PC-9 (cell line): ENCODE data around the gene TRIM40. TPM values are rescaled to one million over a fixed set of nuclear protein-coding genes. Genes with fewer than 3 reads are reported as not detected.

Experiments
- BruUV-seq: library from RNA; stranded (reverse); fragments of 400-500 nt; replicated peaks from 2 replicates; lab custom pipeline; 2021; lab: Mats Ljungman, UMichigan
- CTCF ChIA-PET: fragments of 300-600 bp; sonication (Branson Sonifier 250); formaldehyde crosslinking; loops from one replicate; lab custom pipeline; 2022; ENCODE audit warnings: antibody characterized with exemption; lab: Charles Lee
- POLR2A ChIA-PET: fragments of 300-600 bp; sonication (Branson Sonifier 250); formaldehyde crosslinking; loops from one replicate; lab custom pipeline; 2022; ENCODE audit warnings: antibody characterized with exemption; ENCODE audit not compliant: unreplicated experiment; lab: Charles Lee
- DNase-seq, 2 experiments: peaks; one replicate each; pipeline versions ENCODE4 v3.0.0 to v3.0.0-alpha.2; 2015 to 2022; ENCODE audit warnings: mixed read lengths in 1 of 2
- H2AFZ ChIP-seq: fragments of 200-600 bp; sonication (generic); 2 replicates; pipeline ENCODE4 v1.8.1; 2017; ENCODE audit warnings: antibody characterized with exemption
- H3F3A ChIP-seq: fragments of 200-600 bp; sonication (generic); 2 replicates; pipeline ENCODE4 v1.8.1; 2017; ENCODE audit warnings: antibody characterized with exemption, mild to moderate bottlenecking, low read depth; ENCODE audit not compliant: insufficient read depth
- H3K27ac ChIP-seq: fragments of 200-600 bp; sonication (generic); 2 replicates; pipeline ENCODE4 v1.6.1; 2016; ENCODE audit warnings: mixed run types
- H3K27me3 ChIP-seq: fragments of 200-600 bp; sonication (generic); 2 replicates; pipeline ENCODE4 v1.6.1; 2016; ENCODE audit warnings: low read depth, mixed run types; ENCODE audit not compliant: insufficient read depth
- H3K36me3 ChIP-seq: fragments of 200-600 bp; sonication (generic); 2 replicates; pipeline ENCODE4 v1.6.1; 2016; ENCODE audit warnings: low read depth, mixed run types
- H3K4me1 ChIP-seq: fragments of 200-600 bp; sonication (generic); replicated peaks from 2 replicates; pipeline ENCODE4 v1.6.1; 2016; ENCODE audit warnings: mixed run types; ENCODE audit not compliant: insufficient read depth
- H3K4me2 ChIP-seq: fragments of 200-600 bp; sonication (generic); 2 replicates; pipeline ENCODE4 v1.6.1; 2017; ENCODE audit warnings: mixed run types
- H3K4me3 ChIP-seq: fragments of 200-600 bp; sonication (generic); 2 replicates; pipeline ENCODE4 v1.6.1; 2016; ENCODE audit warnings: mixed run types
- H3K79me2 ChIP-seq: fragments of 200-600 bp; sonication (generic); 2 replicates; pipeline ENCODE4 v1.6.1; 2017; ENCODE audit warnings: low read depth, mixed run types
- H3K9me2 ChIP-seq: fragments of 200-600 bp; sonication (generic); 2 replicates; pipeline ENCODE4 v1.8.1; 2017; ENCODE audit warnings: mild to moderate bottlenecking; ENCODE audit not compliant: insufficient read depth
- H3K9me3 ChIP-seq: fragments of 200-600 bp; sonication (generic); 2 replicates; pipeline ENCODE4 v1.8.1; 2016; ENCODE audit warnings: low read depth; ENCODE audit not compliant: insufficient read depth
- H4K20me1 ChIP-seq: fragments of 200-600 bp; sonication (generic); 2 replicates; pipeline ENCODE4 v1.8.1; 2017; ENCODE audit not compliant: insufficient read depth
- EZH2 ChIP-seq: fragments of 200-600 bp; sonication (generic); IDR thresholded peaks from 2 replicates; pipeline ENCODE4 v1.8.0; 2017; ENCODE audit warnings: antibody characterized with exemption, low read depth
- intact Hi-C: fragments of 100-400 bp; cut with micrococcal nuclease; formaldehyde crosslinking; loops from one replicate; pipeline ENCODE4 v1.10.0; 2022; ENCODE audit not compliant: unreplicated experiment
- total RNA-seq: library from RNA; stranded (reverse); gene quantifications from 2 replicates; pipeline ENCODE4 v1.2.3, GENCODE V29; 2021
- TF ChIP-seq, protein P1 (sequence below): fragments of 200-600 bp; sonication (generic); conservative IDR thresholded peaks from 2 replicates; pipeline ENCODE4 v1.6.1; 2017; ENCODE audit warnings: mixed run types, antibody characterized with exemption, mild to moderate bottlenecking, moderate library complexity

TRIM40 gene
- total RNA-seq, 1 experiment from 2014 or later = not detected

GRCh38 chr6:30147096-30147495 lies 11.2 kb downstream of the TRIM40 start:
- POLR2A ChIA-PET = no interaction called here

GRCh38 chr6:30149234-30149633 lies 13.3 kb downstream of the TRIM40 start:
- H3K36me3 ChIP-seq = no peaks in the 10 kb centered on the region
- no TSS peak for BruUV-seq
- TF ChIP-seq, protein P1, sequence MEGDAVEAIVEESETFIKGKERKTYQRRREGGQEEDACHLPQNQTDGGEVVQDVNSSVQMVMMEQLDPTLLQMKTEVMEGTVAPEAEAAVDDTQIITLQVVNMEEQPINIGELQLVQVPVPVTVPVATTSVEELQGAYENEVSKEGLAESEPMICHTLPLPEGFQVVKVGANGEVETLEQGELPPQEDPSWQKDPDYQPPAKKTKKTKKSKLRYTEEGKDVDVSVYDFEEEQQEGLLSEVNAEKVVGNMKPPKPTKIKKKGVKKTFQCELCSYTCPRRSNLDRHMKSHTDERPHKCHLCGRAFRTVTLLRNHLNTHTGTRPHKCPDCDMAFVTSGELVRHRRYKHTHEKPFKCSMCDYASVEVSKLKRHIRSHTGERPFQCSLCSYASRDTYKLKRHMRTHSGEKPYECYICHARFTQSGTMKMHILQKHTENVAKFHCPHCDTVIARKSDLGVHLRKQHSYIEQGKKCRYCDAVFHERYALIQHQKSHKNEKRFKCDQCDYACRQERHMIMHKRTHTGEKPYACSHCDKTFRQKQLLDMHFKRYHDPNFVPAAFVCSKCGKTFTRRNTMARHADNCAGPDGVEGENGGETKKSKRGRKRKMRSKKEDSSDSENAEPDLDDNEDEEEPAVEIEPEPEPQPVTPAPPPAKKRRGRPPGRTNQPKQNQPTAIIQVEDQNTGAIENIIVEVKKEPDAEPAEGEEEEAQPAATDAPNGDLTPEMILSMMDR = no peak
- TF ChIP-seq EZH2 = no peak
- CTCF ChIA-PET = no interaction called here
- no peak overlapping the region for H3K27ac ChIP-seq
- no peaks in the 10 kb centered on the region for H3F3A ChIP-seq
- no peaks in the 10 kb centered on the region for H3K9me2 ChIP-seq
- POLR2A ChIA-PET = no interaction called here
- DNase-seq = no peak
- no peaks in the 10 kb centered on the region for H3K4me1 ChIP-seq
- no peak overlapping the region for H3K4me2 ChIP-seq
- no peaks in the 10 kb centered on the region for H3K27me3 ChIP-seq
- no peaks in the 10 kb centered on the region for H3K79me2 ChIP-seq
- no peaks in the 10 kb centered on the region for H4K20me1 ChIP-seq
- H2AFZ ChIP-seq = no peak overlapping the region
- intact Hi-C loops = no loop called here
- H3K9me3 ChIP-seq = no peaks in the 10 kb centered on the region
- no peak overlapping the region for H3K4me3 ChIP-seq

More at GRCh38 chr6:30147096-30147495, 11.2 kb downstream of the TRIM40 start:
- H2AFZ ChIP-seq = no peak overlapping the region
- H3F3A ChIP-seq = no peaks in the 10 kb centered on the region
- no peaks in the 10 kb centered on the region for H3K9me2 ChIP-seq
- H3K27ac ChIP-seq = no peak overlapping the region
- no peak overlapping the region for H3K4me2 ChIP-seq
- TF ChIP-seq, protein P1 = no peak
- H3K4me3 ChIP-seq = no peak overlapping the region
- CTCF ChIA-PET = no interaction called here
- BruUV-seq = no TSS peak
- DNase-seq = no peak
- intact Hi-C loops = no loop called here
- no peaks in the 10 kb centered on the region for H3K36me3 ChIP-seq
- no peaks in the 10 kb centered on the region for H3K4me1 ChIP-seq
- no peaks in the 10 kb centered on the region for H3K9me3 ChIP-seq
- no peaks in the 10 kb centered on the region for H4K20me1 ChIP-seq
- no peaks in the 10 kb centered on the region for H3K27me3 ChIP-seq
- H3K79me2 ChIP-seq = no peaks in the 10 kb centered on the region

- Histone ChIP-seq H4K20me1 (no peaks in the 10 kb centered on the region), H3K9me2 (no peaks in the 10 kb centered on the region), H3K27ac (no peak overlapping the region), H3K4me2 (no peak overlapping the region), H3K79me2 (no peaks in the 10 kb centered on the region), H3K9me3 (no peaks in the 10 kb centered on the region), H3K4me1 (peaks cover 7% of the 10 kb centered on the region; the same call in 1 of the 2 replicates), H3K36me3 (no peaks in the 10 kb centered on the region), H3K4me3 (no peak overlapping the region), H2AFZ (no peak overlapping the region), H3K27me3 (no peaks in the 10 kb centered on the region), H3F3A (no peaks in the 10 kb centered on the region)
- ChIA-PET CTCF (no interaction called here), POLR2A (no interaction called here)
- BruUV-seq = no TSS peak
- TF ChIP-seq, protein P1 = no peak
- no peak for TF ChIP-seq EZH2
- DNase-seq = no peak
- intact Hi-C loops = no loop called here
Measured at GRCh38 chr6:30149858-30150550, 14.1 kb downstream of the TRIM40 start.
